Fibroblast of skin of abdomen (primary cell): ENCODE data around the gene GPAT3. TPM values are rescaled to one million over a fixed set of nuclear protein-coding genes. Genes with fewer than 3 reads are reported as not detected.
A peak's percentile ranks its signal among the peaks of the same experiment; 100 is the strongest.
"Not testable (repeated sequence)": the region's sequence is repeated elsewhere in the genome, so short reads cannot be mapped to it uniquely, and the experiment has no call there.

Experiments used
- DNase-seq: peaks from one replicate; pipeline ENCODE4 v3.0.0-alpha.2; 2013
- polyA plus RNA-seq, 2 experiments: library from polyadenylated mRNA; unstranded; fragments of 120-200 nt; gene quantifications; one replicate each; pipeline ENCODE4 v1.2.1, GENCODE V29; 2013; ENCODE audit not compliant: insufficient read length in 2 of 2

Gene GPAT3
- 0.50 TPM for polyA plus RNA-seq (2013, experiment 1 of 2; ENCODE audit: insufficient read length)
- 0.66 TPM for polyA plus RNA-seq (2013, experiment 2 of 2; ENCODE audit: insufficient read length)

DNA sequence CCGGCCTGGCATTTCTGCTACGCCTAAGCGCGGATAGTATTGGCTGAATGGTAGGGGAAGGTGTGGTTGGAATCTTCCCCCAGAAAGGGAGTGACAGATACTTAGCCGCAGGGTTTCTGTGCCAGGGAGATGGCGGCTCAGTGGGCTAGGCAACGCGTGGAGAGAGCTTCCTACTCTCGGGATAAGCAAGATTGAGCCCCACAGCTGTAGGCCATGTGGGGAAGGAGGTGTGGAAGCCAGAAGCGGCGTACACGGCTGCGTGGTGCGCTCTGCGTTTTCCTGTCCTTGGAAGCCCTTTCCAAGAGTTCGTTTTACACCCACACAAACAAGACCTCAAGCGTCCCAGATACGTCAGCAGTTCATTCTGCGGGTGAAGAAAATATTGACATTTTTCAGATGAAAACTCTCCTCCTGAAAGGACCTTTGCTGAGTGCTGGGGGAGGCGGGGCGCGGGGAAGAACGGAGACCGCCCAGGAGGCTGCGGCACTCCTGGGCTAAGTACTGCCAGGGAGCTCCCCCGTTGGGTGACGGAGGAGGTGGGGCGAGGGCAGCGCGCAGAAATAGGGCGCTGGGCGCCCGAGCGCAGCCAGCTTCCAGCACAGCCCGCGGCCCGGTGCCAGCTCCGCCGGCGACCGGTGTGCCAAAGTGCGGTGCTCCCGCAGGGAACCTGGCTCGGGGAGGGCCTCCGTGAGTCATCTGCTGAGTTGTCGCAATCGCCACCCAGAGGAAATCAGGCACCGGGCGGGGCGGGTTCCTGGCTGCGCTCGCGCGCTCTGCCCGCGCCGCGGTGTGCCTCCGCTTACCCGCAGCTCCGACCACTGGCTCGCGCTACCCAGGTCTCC lies at the start of gene GPAT3:
Gene GPAT3 (plus strand): TSS at position 589 of the 842 bp plus-strand sequence. CDS start 515 bp downstream, outside the sequence.
- DNase-seq, result peak; percentile 56

DNA sequence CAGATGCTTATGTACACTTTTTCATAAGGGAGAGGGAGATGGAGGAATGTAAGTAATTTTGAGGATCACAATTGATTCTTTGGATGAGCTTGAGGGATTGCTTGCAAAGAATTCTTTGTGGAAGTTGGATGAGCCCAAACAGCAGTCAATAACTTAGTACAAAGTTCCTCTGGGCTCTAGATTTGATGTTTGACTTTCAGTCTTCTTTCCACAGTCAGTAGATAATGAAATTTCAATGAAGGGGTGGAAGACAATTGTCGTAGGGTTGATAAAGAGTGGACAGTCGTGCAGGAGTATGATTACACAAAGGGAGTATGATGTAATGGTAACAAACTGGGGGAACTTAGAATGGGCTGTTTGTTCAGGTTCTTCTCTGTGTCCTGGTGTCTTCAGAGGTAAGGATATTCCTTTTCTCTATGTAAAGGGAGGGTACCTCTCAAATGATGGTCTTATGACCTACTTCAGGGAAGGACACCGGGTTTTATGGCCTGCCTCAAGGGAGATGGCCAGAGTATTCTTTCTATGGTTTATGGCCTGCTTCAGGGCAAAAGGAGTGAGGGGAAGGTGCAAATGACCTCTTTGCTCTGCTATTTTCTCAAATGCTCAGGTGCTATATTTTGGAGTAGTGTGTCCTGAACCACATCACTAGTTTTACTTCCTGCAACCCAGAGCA lies 49.3 kb upstream of the GPAT3 start:
- no peak for DNase-seq

DNA sequence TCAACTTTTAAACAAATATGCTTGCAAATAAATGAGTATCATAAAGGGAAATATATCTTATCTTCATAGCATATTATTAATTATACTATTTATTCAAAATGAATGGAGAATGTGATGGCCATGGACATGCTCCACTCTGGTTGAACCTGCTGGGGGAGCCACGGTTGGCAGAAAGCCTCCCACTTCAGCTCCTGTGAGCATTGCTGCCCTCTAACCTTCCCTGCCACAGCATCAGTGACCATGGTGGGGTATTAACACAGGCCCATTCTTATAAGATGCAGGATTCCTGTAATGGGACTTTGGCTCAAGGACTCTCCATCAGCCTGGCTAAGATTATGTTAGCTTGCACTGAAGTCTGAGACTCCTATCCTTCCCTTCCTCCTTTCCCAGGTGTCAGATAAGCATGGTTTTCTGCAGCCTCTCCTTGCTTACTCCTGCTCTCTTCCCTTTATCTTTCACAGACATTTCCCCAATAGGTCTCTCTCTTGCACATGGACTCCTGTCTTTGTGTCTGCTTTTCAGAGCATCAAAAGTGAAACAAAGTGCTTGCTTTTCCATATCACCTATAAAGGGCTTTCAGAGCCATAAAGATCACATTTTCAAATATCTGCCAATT lies 46.1 kb upstream of the GPAT3 start:
- DNase-seq, result no peak

DNA sequence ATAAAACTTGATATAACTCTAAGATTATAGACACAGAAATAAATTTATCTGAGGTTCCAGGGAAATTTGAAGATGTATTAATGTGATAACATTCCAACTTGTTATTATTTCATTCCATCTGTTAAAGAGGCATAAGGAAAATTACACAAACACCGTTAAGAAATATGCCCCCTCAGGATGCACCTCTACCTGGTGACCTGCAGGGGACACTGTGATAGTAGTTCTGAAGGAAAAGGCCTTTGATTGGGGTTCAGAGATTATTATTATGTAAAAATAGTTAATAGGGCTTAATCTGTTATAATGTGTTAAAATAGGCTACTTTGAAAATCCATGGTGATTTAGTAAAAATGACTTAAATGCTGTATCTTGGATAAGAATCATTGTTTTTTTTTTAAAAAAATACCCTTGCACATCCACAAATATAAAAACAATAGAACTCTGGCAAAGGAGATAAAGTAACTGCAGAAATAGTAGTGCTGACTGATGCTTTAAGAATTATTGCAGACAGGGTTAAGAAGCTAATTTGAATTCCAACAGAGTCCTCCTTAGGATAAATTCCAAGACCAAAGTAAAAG lies 44.9 kb upstream of the GPAT3 start:
- peak; percentile 15 for DNase-seq

DNA sequence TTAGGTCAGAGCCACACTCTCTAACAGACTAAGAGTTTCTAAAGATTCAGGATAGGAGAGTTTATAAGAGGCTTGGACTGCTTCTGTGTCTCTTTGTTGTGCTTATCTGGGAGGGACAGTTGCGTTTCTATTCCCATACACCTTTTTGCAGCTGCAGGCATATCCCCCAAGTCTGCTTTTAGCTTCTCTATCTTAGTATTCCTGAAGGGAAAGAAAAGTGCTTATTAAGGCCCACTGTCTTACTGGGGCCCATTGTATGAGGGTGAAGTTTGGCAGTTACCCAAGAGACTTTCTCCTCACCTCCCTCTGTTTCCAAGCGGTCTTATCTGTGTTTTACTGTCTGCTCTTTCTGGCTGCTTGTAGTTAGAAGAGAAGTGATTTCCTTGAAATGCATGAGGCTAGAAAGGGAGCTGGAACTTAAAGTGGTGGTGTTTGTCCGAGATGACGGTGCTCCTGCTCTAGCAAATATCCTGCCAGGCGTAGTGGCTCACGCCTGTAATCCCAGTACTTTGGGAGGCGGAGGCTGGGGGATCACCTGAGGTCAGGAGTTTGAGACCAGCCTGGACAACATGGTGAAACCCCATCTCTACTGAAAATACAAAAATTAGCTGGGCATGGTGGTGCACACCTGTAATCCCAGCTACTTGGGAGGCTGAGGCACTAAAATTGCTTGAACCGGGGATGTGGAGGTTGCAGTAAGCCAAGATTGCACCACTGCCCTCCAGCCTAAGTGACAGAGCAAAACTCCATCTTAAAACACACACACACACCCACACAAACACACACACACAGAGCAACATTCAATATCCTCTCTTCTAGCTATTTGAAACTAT lies 39.6 kb upstream of the GPAT3 start:
- not testable (repeated sequence) for DNase-seq

DNA sequence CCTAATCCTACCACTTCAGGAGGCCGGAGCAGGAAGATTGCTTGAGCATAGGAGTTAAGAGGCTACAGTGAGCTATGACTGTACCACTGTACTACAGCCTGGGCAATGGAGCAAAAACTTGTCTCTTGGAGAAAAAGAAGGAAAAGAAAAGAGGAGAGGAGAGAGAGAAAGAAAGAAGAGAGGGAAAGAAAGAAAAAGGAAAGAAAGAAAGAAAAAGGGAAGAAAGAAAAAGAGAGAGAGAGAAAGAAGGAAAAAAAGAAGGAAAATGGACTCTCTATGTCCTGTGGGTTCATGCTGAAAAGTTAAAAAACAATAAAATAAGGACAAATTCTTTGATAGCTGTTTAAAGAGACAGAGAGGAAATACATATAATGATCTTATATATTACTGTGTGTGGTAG lies 37.7 kb upstream of the GPAT3 start:
- DNase-seq, result no peak

DNA sequence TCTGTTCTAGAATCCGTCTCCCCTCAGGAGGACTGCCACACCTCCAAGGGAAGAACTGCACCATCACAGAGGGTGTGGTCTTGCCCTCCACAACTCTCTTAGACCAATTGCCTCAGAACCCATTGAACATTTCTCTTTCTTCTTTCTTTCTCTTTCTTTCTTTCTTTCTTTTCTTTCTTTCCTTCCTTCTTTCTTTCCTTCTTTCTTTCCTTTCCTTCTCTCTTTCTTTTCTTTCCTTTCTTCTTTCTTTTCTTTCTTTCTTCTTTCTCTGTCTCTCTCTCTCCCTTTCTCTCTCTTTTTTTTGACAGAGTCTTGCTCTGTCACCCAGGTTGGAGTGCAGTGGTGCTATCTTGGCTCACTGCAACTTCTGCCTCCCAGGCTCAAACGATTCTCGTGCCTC lies 34.2 kb upstream of the GPAT3 start:
- not testable (repeated sequence) for DNase-seq

DNA sequence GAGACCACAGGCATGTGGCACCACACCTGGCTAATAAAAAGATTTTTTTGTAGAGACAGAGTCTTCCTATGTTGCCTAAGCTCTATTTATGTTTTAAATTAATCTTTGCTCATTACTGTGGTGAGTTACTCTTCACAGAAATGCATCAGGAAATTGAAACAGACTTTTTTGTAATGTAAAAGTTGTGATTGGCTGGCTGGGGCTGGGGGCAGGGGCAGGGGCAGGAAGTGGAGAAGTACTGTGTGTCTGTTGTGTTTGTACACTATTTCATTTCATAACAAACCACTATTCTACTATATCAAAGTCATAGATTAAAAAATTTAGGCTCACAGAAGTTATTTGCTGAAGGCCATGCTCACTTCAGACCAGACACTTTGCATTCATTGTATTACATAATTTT lies 31.9 kb upstream of the GPAT3 start:
- no peak for DNase-seq

DNA sequence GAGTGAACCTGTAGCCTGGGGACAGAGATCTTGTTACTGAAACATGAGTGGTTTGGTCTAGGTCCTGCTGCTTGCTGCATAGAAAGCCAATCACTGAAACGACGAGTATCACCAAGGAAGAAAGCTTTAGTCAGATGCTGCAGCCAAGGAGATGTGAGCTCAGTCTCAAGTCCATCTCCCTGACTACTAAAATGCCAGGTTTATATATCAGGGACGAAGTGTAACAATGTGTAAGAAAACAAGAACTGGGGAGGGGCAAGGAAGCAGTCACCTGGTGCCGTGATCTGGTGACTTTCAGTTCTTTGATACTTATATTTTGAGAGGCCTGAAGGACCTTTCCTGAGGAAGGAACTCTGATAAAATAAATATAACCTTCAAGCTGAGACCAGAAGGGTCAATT lies 31.4 kb upstream of the GPAT3 start:
- no peak for DNase-seq

DNA sequence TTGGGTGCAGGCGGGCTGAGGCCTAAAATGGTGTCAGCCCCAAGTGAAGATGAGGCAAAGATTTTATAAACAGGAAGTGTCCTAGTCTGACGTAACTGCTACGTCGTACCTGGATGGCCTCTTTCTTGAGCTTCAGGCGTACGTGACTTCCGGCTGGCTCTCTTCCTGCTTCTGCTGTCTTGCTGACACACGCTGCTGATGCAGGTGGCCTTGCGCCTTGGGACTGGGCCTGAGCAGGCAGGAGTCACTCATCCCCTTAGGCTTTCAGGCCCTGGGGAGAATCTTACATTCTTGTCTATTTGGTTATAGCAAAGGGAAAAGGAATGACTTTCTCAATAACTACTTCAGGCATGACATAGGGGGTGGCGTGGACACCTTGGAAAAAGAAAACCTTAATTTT lies 30.9 kb upstream of the GPAT3 start:
- no peak for DNase-seq

DNA sequence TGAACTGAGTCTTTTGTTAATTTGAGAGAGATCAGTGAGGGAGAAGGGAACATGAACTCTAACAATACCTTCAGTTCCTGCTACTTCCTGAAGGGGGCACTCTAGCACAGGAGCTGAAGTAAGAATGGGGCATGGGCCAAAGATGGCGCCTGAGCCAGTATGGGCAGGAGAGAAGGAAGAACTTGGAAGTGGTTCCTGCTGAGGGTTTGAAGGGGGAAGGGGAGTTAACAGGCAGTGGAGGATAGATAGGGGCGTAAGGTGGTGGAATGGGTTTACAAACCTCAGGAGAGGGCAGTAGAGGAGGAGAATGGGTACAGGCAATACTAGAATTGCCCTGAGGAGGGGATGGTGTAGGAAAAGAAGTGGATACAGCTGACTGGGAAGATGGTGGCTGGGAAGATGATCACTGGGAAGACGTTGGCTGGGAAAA lies 26.7 kb upstream of the GPAT3 start:
- peak; percentile 40 for DNase-seq

DNA sequence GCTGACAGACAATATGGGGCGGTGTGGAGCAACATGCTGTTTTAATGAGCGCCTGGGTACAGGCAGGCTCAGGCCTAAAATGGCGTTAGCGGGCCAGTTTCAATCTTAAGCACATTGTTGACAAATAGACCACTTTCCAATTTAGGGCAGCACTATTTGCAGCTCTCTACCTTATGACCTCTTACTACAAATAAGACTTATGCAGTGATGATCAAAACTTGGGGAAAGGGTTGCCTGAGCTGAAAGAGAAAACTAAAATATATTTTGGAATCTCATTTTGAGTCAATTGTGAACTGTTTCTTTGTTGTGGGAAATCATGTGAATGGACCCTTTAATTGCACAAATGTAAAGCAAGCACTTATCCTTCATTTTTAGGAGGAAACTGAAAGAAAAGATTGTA lies 25.5 kb upstream of the GPAT3 start:
- DNase-seq, result no peak

DNA sequence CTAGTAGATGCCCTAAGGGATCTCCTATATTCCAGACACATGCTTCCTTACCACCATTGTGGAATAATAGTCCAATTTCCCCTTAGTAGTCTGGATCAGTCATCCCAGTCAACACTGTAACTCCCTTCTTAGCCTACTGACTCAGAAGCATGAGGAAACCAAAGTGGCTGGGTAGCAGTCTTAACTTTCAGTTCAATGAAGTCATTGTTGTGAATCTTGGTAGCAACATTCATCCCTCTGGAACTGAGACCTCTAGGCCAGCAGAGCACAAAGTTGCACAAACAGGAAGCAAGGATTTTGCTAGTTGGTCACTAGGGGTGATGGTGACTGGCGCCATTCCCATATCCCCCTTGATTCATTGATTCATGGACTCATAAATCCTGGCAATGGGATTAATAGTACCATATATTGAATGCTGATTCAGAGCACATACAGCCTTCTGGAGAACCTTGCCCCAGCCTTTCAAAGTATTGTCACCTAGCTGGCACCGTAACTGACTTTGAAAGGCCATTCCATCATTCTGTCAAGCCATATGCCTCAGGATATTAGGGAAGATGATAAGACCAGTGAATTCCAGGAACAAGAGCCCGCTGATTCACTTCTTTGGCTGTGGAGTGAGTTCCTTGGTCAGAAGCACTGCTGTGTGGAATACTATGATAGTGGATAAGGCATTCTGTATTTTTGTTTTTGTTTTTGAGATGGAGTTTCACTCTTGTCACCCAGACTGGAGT lies 19.7 kb upstream of the GPAT3 start:
- DNase-seq, result peak; percentile 73

DNA sequence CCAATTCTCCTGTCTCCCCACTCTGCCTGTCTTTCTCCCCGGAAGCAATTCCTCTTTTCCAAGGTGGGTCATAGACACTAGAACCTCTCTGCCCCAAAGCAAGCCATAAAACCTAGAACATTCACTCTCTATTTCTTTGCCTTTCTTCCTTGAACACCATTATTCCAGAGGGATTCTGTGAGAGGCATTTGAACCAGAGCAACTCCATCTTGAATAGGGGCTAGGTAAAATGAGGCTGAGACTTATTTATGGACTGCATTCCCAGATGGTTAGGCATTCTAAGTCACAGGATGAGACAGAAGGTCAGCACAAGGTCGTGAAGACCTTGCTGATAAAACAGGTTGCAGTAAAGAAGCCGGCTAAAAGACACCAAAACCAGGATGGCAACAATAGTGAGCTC lies 13.7 kb upstream of the GPAT3 start:
- DNase-seq, result no peak

DNA sequence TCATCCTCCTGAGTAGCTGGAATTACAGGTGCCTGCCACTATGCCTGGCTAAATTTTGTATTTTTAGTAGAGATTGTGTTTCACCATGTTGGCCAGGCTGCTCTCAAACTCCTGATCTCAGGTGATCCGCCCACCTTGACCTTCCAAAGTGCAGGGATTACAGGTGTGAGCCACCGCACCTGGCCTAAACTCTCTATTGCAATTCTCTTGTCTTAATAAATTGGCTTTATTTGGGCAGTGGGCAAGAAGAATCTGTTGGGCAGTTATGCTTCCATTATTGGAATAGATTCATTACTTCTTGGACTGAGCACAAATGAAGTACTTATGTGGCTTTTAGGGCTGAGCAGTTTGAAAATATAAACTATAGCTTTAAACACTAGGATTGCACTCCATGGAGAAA lies 8.2 kb upstream of the GPAT3 start:
- DNase-seq, result no peak

DNA sequence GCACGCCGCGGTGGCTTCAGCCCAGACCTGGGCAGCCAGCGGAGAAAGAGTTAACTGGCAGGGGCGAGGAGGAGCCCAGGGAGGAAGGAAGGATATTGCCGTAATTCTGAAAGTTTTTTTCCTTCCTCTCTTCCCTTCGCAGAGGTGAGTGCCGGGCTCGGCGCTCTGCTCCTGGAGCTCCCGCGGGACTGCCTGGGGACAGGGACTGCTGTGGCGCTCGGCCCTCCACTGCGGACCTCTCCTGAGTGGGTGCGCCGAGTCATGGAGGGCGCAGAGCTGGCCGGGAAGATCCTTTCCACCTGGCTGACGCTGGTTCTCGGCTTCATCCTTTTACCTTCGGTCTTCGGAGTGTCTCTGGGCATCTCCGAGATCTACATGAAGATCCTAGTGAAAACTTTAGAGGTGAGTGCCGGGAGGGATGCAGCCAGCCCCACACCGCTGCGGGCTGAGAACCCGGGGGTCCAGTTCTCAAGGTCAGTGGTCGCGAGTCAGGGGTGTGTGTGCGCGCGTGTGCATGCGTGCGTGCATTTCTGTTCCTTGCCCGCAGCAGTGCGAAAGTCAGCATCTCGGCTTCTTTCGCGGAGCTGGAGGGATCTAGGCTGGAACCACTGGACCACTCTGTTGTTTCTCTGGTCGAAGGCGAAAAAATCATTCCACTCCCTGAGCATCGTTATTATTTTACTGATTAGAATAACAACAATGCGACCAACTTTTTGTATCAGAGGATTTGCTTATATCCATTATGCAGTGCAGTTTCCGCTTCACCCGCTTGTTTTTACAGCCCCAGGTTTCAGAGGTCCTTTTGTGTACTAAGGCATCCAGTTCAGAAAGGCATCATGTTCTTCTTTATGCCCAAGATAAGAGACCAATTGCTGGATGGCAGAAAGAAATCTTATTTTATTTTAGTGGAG lies 709 bp downstream of the GPAT3 start:
- DNase-seq, result no peak

DNA sequence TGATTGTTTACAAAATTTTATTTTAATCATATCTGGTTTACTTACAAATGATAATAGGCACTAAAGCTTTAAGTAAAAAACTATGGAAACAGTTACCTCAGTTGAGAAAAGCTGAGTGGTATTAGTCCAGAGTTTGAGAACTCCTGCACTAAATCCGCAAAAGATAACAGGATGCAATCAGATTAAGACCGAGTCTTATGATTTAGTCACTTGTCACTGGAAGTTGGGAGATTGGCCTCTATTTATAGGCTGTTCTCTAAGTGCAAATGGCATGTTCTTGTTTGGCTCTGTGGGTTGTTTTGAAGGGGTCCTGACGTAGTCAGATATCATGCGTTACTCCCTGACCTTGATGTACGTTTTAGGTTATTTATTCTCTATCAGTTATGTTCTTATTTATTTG lies 6.3 kb downstream of the GPAT3 start:
- no peak for DNase-seq

DNA sequence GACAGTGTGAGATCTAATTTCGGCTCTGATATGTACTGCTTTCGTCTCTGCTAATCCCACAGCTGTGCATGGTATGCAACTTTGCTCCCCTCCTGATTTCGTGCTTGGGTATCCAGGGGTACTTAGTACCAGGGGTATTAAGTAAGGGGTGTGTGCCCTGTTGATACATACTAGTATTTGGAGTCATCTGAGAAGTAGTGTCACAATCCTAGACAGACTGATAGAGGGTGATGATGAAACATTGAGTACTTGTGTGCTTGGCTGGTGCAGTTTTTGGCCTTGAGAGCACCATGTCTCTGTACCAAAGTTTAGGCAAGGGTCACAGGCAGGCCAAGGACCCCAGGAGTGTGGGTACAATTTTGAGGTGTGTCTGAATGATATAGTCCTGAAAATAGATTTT lies 10.9 kb downstream of the GPAT3 start:
- no peak for DNase-seq

DNA sequence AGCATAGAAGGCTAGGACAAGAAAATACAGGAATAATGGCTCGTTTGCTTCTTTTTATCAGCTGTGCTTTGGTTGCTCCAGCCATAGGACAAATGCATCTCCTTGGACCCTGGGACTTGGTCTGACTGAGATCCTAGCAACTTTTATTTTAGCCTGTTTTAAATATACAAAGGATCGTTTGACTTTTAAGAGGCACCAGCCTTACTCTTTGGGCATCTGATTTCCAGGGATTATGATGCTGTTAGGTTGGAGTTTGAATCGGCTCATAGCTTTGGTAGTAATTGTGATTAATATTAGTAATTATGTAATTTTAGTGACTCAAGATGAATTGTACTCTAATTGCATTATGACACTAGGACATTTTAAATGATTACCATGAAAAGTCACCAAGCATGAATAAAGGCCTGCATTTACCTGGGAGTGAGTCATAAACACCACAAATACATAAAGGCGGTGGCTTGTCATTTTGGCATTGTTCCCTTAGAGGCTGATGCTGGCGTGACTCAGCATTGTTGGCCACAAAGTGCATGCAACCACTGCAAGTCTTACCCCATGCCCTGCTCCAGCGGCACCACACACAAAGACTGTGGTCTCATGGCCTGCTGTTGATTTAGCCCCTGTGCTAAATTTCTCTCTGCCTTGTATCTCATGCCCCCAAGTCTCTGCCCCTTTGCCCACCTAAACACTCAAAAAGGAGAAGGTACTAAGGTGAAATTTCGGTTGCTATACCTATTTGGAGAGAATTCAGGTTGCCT lies 12.4 kb downstream of the GPAT3 start:
- peak; percentile 95 for DNase-seq

DNA sequence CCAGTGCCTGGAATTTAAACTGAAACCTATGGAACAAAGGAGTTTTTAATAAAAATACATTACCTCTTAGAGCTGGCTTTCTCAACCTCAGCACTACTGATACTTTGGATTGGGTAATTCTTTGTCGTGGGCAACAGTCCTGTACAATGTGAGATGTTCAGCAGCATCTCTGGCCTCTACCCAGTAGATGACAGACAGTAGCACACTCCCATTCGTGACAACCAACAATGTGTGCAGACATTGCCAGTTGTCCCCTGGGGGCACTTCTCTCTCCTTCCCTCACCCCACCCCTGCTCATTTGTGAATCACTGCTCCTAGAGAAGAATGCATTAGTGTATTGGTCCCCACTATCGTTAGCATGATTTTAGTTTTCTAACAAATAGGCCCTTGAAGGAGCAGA lies 16.2 kb downstream of the GPAT3 start:
- peak; percentile 34 for DNase-seq
